Activated naive CD4-positive, alpha-beta T cell treated with Interleukin-2 at 50 U/mL for 16 hours (primary cell): Measurements from ENCODE around the gene CCDC157.

Experiments
- DNase-seq: peaks from one replicate; pipeline ENCODE4 v3.0.0-alpha.2; 2020

The CCDC157 gene

GRCh38 chr22:30356449-30357235 lies at the start of gene CCDC157, which contains the start of gene SF3A1:
TSS of gene CCDC157 (plus strand) at chr22:30357007. CDS start at chr22:30366001, 8,994 bp downstream.
TSS of gene SF3A1 (minus strand) at chr22:30356894. CDS start at chr22:30356792, 102 bp downstream.
- peak; percentile 88 for DNase-seq

GRCh38 chr22:30307041-30307574 lies 49.7 kb upstream of the CCDC157 start:
- no peak for DNase-seq

GRCh38 chr22:30308093-30308492 lies 48.7 kb upstream of the CCDC157 start:
- DNase-seq, result no peak

DNA sequence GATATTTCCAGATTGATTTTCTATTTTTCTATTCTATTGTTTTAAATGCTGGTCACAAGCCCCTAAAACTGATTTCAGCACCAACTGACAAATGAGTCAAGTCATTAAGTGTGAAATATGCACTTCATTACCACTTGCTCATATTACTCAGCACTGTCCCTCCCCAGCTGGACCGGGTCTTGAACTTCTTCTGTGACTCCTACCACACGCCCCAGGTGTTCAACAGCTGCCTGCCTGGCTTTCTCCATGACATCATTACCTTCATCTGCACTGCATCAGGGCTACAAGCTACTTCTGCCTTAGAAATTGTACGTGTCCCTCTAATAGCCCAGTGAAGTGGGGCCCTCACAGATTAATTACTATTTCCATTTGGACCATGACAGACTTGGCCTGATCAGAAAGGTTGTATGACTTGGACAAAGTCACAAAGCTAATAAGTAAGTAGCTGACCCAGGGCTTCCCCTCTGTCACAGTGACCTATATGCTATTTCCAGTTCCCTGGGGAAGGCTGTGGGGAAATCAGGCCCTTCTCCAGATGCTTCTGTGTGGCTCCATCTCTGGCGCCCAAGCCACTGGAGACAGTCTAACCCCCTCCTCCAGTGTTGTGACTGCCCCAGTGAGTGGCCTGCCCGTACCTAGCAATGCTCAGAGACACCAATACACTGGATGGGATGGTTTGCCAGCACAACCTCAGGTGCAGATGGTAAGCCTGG lies 48.1 kb upstream of the CCDC157 start:
- no peak for DNase-seq

GRCh38 chr22:30309951-30310741 lies 46.7 kb upstream of the CCDC157 start:
- DNase-seq, result no peak

DNA sequence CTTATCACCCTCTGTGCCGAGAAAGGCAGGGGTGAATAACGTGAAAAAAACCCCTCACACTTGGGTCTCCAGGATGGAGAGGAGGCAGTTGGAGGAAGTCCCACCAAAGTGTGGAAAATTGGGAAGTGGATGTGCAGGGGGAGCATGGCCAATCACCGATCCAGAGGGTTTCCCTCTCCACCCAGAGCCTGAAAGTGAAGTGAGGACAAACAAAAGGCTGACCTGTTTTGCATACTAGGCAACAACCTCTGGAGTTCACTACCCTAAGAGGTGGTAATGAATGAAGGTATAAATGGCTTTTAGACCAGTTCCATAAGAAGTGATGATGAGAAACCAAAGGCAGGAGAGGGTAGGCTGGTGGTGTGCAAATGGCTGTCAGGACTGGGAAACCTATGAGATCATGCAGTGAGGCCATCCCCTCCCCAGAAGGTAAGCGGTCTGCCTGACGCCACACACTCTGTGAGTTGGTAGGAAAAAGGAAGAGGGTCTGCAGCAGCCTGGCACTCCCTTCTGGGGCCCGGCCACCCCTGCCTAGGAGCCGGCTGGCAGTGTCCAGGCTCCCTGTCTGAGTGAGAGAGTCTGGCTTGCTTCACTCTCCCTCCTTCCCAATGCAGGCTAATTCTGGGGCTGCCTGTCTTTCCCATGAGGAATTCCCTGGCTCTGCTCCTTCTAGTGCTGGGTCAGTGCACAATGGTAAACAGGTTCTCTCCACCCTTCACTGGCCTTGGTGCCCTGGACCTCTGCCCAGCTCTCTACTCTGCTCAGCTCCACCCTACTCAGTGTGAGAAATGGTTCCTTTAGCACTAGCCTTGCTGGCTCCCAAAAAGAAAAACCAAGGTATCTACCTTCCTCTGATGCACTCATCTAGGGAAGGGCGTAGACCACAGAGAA lies 45.7 kb upstream of the CCDC157 start:
- no peak for DNase-seq

DNA sequence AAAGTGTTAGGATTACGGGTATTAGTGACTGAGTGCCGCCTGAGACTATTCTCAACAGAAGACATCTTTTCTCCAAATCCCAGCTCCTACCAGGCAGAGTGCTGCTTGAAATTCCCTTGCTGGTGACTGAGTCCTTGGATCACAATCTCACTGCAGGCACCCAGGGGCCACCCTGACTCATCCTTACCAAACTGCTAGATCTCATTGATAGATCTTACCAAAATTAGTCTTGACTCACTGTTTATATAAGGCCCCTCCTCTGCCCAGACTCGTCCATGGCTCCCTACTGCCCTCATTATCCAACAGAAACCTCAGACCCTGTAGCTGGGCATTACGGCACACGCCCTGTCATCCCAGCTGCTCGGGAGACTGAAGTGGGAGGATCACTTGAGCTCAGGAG lies 44.8 kb upstream of the CCDC157 start:
- no peak for DNase-seq

GRCh38 chr22:30313527-30314363 lies 43.1 kb upstream of the CCDC157 start:
- DNase-seq, result no peak

DNA sequence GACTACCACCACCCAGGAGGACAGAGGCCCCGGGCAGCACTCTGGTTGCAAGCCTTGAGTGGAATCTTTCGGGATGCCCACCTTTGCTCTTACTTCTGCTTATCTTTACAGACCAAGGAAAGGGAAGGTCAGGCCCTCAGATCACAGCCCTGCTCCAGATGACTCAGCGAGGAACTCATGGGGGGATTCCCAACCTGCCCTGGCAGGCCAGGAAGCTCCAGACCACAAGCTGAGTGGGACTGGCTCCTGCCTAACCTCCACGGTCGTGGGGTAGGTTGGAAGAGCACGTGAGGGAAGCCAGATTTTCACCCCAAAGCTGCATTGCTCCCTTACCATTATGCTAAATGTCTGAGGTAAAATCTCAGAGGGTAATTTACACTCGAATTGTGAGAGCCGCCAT lies 41.9 kb upstream of the CCDC157 start:
- peak; percentile 54 for DNase-seq

DNA sequence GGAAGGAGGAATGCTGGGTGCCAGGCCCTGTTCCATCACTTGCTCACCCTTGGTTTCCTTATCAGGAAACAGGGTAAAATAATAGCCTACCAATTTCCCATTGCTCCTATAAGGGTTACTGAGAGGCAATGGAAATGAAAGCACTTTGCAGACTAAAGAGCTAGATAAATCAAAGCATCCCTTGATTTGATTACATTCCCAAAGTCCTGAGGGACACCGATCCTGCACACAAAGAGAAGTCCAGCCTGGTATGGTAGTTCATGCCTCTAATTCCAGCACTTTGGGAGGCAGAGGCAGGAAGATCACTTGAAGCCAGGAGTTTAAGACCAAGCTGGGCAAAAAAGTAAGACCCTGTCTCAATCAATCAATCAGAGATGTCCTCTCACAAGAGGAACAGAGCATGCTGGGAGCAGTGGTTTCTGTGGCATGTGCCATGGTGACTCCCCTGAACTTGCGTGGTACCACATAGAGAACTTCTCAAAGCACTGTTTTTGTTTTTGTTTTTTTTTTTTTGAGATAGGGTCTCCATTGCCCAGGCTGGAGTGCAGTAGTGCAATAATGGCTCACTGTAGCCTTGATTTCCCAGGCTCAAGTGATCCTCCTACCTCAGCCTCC lies 40.7 kb upstream of the CCDC157 start:
- DNase-seq, result no peak

GRCh38 chr22:30317778-30318177 lies 39.0 kb upstream of the CCDC157 start:
- DNase-seq, result no peak

DNA sequence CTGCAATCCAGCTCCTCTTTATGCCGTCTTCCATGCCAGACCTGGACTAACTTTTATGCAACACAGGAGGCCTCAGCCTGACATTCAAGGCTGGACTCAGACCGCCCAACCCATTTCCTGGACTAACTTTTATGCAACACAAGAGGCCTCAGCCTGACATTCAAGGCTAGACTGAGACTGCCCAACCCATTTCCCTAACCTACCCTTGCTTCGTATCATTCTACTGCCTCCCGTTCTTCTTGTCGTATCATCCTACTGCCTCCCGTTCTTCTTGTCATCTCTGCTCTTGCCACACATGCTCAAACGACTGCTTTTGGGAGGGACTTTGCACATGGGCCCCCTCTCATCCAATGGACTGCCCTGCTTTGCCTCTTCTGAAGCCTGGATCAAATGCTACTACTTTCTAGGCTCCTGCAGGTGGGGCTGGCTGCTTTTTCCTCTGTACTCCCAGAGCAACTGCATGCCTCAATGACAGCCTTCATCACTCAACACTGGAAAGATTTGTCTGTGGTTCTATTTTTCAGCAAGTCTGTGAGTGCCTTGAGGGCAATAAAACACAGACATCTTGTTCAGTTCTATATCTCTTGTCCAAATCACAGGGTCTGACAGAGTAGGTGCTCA lies 37.9 kb upstream of the CCDC157 start:
- no peak for DNase-seq

- DNase-seq, result no peak
Observed at GRCh38 chr22:30320021-30320556, 36.7 kb upstream of the CCDC157 start.

DNA sequence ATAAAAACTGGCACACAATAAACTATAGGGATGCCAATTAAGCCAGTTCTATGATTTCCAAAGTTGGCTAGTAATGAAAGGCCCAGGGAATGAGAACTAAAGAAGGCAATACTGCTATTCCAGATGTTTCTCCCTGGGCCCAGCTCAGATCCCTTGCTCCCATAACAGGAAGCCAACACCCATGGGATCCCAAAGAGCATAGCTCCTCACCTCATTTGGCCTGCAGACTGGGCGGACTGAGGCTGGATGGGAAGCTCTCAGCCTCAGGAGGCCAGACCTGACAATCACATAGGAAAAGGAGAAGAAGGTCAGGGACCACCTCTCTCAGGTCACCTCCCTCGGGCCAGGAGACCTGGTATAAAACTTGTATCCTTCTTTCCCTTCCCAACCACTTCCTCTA lies 35.3 kb upstream of the CCDC157 start:
- DNase-seq, result no peak

DNA sequence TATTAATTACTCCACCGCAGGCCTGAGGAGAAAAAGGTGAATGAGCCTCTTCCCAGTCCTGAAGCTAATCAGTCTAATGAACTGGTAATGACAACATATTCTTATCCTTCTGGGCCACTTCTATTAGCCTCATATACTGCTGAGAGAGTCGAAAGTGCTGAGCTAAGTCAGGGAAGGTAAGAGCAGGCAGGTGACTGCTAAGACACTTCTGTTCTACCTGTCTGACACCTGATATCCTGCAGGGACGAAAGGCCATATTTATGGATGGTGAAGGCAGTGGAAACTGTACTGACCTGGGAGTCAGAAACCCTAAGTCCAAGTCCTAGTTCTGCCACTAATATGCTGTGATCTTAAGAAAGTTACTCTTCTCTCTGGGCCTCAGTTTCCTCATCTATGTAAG lies 33.6 kb upstream of the CCDC157 start:
- DNase-seq, result no peak

- DNase-seq, result no peak
Observed at GRCh38 chr22:30324014-30324730, 32.6 kb upstream of the CCDC157 start.

DNA sequence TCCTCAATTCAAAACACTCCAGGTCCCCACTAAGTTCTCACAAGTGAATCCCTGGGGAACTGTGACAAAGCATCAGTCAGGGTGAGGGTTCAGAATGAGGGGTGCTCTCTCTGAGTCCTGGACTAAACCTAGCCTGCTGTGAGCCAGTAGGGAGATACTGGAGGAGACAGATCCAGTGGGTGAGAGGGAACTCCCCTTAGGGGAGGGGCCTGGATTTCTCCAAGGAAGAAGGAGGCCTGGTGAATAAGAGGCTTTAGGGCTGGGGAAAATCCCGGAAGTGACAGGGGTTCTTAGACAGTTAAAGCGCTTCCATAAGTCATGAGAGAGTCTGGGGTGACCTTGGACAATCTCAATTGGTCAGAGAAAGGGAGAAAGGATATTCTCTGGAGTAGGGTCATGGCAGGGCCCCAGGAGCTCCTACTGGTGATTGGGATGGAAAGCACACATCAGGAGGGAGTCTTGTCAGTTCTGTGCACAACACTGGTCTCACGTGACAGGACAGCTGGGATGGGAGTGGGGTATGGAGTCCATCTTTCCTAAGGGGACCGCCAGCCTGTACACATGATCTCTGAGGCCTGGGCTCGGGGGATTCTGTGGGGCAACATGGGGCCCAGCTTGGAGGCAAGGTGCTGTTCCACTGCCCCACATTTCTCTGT lies 31.6 kb upstream of the CCDC157 start:
- no peak for DNase-seq

DNA sequence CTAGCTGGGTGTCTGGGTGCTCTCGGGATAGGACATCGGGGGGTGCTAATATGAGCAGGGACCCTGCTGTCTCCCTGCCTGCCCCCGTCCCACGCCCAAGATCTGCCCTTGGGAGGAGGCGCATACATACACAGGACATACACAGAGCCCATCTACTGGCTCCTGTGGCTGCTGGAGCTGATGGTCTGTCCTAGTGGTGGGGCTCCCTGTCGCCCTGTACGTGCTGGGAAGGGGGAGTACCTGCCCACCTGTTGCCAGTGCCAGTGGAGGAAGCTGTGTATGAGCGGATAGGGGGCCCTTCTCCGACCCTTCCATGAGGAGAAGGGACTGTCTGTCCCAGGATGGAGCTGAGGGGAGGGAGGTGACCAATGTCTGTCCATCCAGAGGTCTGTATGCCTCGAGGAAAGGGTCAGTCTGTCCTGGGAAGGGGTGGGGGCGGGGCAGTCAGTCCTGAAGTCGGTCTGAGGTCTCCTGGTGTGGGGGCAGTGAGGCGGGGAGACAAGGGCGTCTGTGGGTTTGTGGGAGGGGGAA lies 31.0 kb upstream of the CCDC157 start:
- no peak for DNase-seq
